HEK293T (cell line): ENCODE results near the gene NDUFB5.

ENCODE experiments used
- CTCF ChIA-PET: fragments of 350-600 bp; formaldehyde crosslinking; extraction: SDS; loops from one replicate; lab custom pipeline; 2021; ENCODE audit warnings: antibody characterized with exemption, inconsistent platforms; lab: Yijun Ruan, JAX
- POLR2A ChIA-PET: fragments of 350-600 bp; formaldehyde crosslinking; extraction: SDS; loops from one replicate; lab custom pipeline; 2020; ENCODE audit warnings: antibody characterized with exemption, inconsistent platforms; lab: Yijun Ruan, JAX
- DNase-seq: peaks from one replicate; pipeline ENCODE4 v3.0.0; 2012; ENCODE audit warnings: mixed read lengths; ENCODE audit errors: extremely low spot score
- ARNT ChIP-seq: fragments of 450-650 bp; IDR thresholded peaks from 2 replicates; pipeline ENCODE4 v1.6.1; 2017; ENCODE audit warnings: mild to moderate bottlenecking
- BHLHE40 ChIP-seq: fragments of 450-650 bp; IDR thresholded peaks from 2 replicates; pipeline ENCODE4 v1.6.1; 2016; ENCODE audit warnings: mild to moderate bottlenecking, moderate library complexity, borderline replicate concordance
- CTBP1 ChIP-seq: fragments of 450-650 bp; IDR thresholded peaks from 2 replicates; pipeline ENCODE4 v1.6.1; 2016; ENCODE audit warnings: borderline replicate concordance
- ELF4 ChIP-seq: fragments of 450-650 bp; IDR thresholded peaks from 2 replicates; pipeline ENCODE4 v1.6.1; 2017; ENCODE audit warnings: antibody characterized with exemption
- FOXA1 ChIP-seq: fragments of 450-650 bp; IDR thresholded peaks from 2 replicates; pipeline ENCODE4 v1.6.1; 2016; ENCODE audit warnings: mild to moderate bottlenecking
- FOXK2 ChIP-seq: fragments of 450-650 bp; IDR thresholded peaks from 2 replicates; pipeline ENCODE4 v1.6.1; 2016; ENCODE audit warnings: mild to moderate bottlenecking
- FOXM1 ChIP-seq: fragments of 450-650 bp; IDR thresholded peaks from 2 replicates; pipeline ENCODE4 v1.6.1; 2017; ENCODE audit warnings: mild to moderate bottlenecking, borderline replicate concordance
- HDGF ChIP-seq: fragments of 450-650 bp; IDR thresholded peaks from 2 replicates; pipeline ENCODE4 v1.6.1; 2017; ENCODE audit warnings: antibody characterized with exemption, borderline replicate concordance
- L3MBTL2 ChIP-seq: fragments of 450-650 bp; conservative IDR thresholded peaks from 2 replicates; pipeline ENCODE4 v1.6.1; 2016; ENCODE audit warnings: mild to moderate bottlenecking
- LEF1 ChIP-seq: fragments of 450-650 bp; IDR thresholded peaks from 2 replicates; pipeline ENCODE4 v1.6.1; 2017; ENCODE audit warnings: mild to moderate bottlenecking, borderline replicate concordance
- NFRKB ChIP-seq: fragments of 450-650 bp; IDR thresholded peaks from 2 replicates; pipeline ENCODE4 v1.6.1; 2016; ENCODE audit warnings: mild to moderate bottlenecking, moderate library complexity
- SP1 ChIP-seq: fragments of 450-650 bp; IDR thresholded peaks from 2 replicates; pipeline ENCODE4 v1.6.1; 2017
- SUZ12 ChIP-seq: fragments of 450-650 bp; IDR thresholded peaks from 2 replicates; pipeline ENCODE4 v1.6.1; 2016; ENCODE audit warnings: mild to moderate bottlenecking
- TARDBP ChIP-seq: fragments of 450-650 bp; IDR thresholded peaks from 2 replicates; pipeline ENCODE4 v1.6.1; 2016
- ZNF384 ChIP-seq: fragments of 450-650 bp; IDR thresholded peaks from 2 replicates; pipeline ENCODE4 v1.6.1; 2016
- TF ChIP-seq, protein P1 (sequence below): fragments of 450-650 bp; IDR thresholded peaks from 2 replicates; pipeline ENCODE4 v1.6.1; 2016

NDUFB5 gene

DNA sequence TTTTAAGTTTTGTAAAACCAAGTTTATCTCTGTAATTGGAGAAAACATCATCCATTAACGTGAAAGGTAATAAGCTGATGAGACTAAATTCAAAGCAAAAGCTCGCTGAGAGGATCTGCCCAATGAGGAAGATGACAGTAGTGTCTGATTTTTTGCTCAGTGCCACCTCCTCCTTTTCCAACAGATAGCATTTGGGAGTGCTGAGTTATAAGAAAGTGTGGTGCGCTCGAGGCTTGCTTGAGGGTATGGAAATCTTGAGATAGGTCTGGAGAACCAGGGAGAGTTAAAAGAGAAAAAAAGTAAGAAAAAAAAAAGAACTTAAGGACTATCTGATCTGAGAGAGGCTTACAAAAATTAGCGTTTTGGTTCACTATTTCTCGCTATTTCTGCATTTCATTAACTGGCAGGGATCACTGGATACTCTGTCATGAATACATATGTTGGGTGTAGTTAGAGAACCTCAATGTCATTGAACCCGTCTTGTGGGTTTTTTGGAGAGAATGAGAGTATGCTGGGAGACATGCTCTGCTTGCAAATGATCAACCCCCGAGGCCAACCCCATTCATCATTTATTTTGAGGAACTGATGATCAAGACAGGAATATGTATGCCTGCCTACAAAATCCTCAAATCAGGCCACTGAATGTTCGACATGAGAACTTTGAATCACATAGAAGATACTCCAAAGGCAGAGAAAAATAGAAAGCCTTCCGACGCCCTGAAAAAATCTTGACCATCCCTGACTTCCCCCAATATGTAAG, 47.3 kb downstream of the NDUFB5 start:
- no peak for TF ChIP-seq SP1
- no peak for TF ChIP-seq BHLHE40
- TF ChIP-seq TARDBP, result no peak
- TF ChIP-seq SUZ12, result no peak
- no peak for TF ChIP-seq FOXK2
- no peak for TF ChIP-seq NFRKB
- no peak for TF ChIP-seq ELF4
- no peak for TF ChIP-seq FOXM1
- no peak for TF ChIP-seq LEF1
- ChIA-PET CTCF (no interaction called here), POLR2A (interaction anchor here (0.6 to 2.0 kb wide), 5 partner anchors 9 to 89 kb away, joined by 3 to 7 read pairs (median 3); partner anchors contain the start of genes ACTL6A, MRPL47 and NDUFB5)
- DNase-seq, result no peak

DNA sequence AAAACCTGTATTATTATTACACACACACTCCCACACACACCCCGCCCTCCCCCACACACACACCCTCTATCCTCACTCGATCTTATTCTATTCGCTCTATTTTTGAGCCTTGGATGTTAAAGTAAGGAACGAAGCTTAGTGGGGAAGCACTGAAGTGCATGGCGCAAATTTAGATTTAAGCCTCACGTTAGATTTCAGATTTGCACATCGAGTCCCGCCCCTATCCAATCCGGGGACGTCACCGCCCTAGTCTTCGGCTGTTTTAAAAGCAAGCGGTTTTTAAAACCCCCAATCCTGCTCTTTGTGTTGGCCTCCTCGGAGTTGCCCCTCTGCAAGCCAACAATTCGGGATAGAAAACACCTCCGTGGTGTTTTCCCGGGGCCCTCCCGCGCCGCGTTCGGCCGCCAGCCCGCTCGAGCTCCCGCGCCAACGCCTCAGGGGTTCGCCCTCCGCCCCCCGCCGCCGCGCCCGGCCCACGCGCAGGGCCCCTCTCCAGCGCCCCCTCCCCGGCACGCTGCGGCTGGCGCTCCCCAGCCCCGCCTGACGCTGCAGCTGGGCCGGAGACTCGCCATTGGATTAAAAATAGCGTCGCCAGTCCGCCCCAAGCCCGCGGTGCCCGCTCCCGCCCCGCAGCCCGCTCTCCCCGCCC, 48.0 kb downstream of the NDUFB5 start, which contains the start of gene USP13:
TSS of gene USP13 (plus strand) at position 594 of the 649 bp plus-strand sequence. CDS start 186 bp downstream, outside the sequence.
- DNase-seq, result peak; percentile 52
- TF ChIP-seq LEF1 (no peak), SP1 (no peak), NFRKB (no peak)
- TF ChIP-seq, protein P1, sequence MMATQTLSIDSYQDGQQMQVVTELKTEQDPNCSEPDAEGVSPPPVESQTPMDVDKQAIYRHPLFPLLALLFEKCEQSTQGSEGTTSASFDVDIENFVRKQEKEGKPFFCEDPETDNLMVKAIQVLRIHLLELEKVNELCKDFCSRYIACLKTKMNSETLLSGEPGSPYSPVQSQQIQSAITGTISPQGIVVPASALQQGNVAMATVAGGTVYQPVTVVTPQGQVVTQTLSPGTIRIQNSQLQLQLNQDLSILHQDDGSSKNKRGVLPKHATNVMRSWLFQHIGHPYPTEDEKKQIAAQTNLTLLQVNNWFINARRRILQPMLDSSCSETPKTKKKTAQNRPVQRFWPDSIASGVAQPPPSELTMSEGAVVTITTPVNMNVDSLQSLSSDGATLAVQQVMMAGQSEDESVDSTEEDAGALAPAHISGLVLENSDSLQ, result no peak
- ChIA-PET CTCF (no interaction called here), POLR2A (interaction anchor here (0.6 to 2.0 kb wide), 6 partner anchors 9 to 90 kb away, joined by 3 to 7 read pairs (median 3); partner anchors contain the start of genes ACTL6A, MRPL47 and NDUFB5)

DNA sequence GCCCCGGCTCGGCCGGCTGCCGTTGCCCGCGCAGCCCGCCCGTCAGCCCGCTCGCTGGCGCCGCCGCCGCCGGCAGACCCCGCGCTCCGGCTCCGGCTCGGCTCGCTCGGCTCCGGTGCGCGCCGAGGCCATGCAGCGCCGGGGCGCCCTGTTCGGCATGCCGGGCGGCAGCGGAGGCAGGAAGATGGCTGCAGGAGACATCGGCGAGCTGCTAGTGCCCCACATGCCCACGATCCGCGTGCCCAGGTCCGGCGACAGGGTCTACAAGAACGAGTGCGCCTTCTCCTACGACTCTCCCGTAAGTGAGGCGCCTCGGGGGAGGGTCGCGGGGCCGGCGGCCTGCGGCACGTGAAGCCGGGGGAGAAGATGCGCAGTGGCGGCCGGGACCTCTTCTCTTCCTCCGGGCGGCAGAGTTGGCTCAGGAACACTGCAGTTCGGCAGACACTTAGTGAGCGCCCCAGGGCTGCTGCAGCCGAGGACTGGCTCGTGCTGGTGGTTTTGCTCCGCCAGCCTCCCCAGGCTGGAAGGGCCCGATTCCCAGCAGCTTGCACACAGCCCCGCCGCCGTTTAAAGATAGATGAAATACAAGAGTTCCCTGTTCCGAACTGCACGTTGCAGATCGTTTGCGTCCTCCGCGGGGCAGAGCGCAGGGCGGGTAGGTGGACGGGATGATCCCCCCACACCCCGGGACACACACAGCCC, 48.7 kb downstream of the NDUFB5 start:
- DNase-seq, result peak; percentile 31
- ChIA-PET POLR2A (interaction anchor here (0.8 to 2.0 kb wide), 4 partner anchors 9 to 90 kb away, joined by 3 to 7 read pairs (median 4); partner anchors contain the start of gene ACTL6A), CTCF (interaction anchor here (0.6 kb wide), 1 partner anchor 15 kb away, joined by 3 read pairs; no protein-coding TSS in a partner anchor)
- TF ChIP-seq FOXM1 (no peak), L3MBTL2 (peak; percentile 58)

DNA sequence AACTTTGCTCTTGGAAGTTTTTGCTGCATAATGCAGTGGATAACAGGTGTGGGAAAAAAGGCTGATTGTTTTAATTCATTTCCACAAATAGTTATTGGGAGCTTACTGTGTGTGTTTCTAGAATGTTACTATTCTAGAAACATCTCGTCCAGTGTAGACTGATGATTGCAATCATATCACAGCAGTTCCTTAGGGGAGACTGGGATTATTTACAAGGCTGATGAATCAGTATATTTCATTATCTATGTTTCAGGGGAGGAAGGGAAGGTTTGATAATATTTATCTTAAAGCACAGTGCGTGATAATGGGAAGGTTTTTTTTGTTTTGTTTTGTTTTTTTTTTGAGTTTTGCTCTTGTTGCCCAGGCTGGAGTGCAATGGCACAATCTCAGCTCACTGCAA, 50.6 kb downstream of the NDUFB5 start:
- POLR2A ChIA-PET, result no interaction called here
- no peak for DNase-seq
- TF ChIP-seq ZNF384 (no peak), FOXM1 (no peak), ARNT (no peak), TARDBP (no peak), LEF1 (no peak), CTBP1 (no peak), SP1 (no peak), BHLHE40 (no peak), FOXK2 (no peak), L3MBTL2 (no peak), ELF4 (no peak), NFRKB (no peak), HDGF (no peak), SUZ12 (no peak)
- TF ChIP-seq, protein P1, result no peak
- CTCF ChIA-PET, result no interaction called here

DNA sequence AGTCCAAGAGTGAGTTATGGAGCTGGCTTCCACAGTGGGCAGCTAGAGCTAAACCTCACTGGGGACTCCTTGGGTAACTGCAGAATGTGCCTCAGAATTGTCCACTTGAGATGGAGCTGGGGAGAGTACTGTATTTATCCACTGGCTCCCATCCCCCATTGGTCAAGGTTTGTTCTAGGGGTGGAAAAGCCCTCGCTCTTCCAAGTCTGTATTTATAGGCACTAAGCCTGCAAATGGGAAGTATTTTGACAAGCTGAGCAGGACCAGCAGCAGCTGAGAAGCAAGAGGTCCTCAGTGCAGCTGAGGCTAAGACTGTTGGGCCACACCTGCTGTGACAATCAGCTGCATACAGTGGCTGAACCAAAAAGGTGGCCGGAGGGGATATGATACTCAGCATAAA, 54.0 kb downstream of the NDUFB5 start:
- ChIA-PET CTCF (no interaction called here), POLR2A (no interaction called here)
- TF ChIP-seq L3MBTL2, result no peak
- no peak for TF ChIP-seq ARNT
- TF ChIP-seq CTBP1, result no peak
- TF ChIP-seq, protein P1, result no peak
- TF ChIP-seq FOXM1, result no peak
- no peak for TF ChIP-seq HDGF
- no peak for DNase-seq

DNA sequence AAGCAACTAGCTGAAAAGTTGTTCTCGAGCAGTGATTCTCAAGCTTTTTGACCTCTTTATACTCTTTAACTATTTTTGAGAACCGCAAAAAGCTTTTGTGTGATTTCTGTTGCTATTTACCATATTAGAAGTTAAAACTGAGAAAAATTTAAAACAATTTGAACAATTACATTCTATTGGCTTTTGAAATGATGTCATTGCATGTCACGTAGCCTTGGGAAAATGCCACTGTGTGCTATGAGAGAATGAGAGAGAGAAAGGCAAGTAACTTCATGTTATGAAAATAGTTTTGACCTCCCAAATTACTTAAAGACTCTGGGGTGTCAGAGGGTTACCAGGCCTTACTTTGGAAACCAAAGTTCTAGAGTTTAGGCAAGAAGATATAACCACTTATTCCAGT, 56.3 kb downstream of the NDUFB5 start:
- POLR2A ChIA-PET, result interaction anchor here (1.7 kb wide), 1 partner anchor 8 kb away, joined by 6 read pairs; the partner anchor contains the start of gene USP13
- CTCF ChIA-PET, result no interaction called here

More for the DNA sequence above, 56.3 kb downstream of the NDUFB5 start:
- TF ChIP-seq CTBP1, result no peak
- TF ChIP-seq TARDBP, result no peak
- no peak for TF ChIP-seq L3MBTL2
- TF ChIP-seq HDGF, result no peak
- TF ChIP-seq FOXA1, result no peak
- TF ChIP-seq BHLHE40, result no peak
- no peak for TF ChIP-seq LEF1
- no peak for TF ChIP-seq FOXK2
- TF ChIP-seq FOXM1, result no peak
- TF ChIP-seq, protein P1, result no peak
- no peak for TF ChIP-seq ELF4
- TF ChIP-seq ARNT, result no peak
- no peak for TF ChIP-seq SP1
- TF ChIP-seq ZNF384, result no peak
- DNase-seq, result no peak
